HG02610 (cell line): ENCODE data around the gene CSDE1.

Experiments
- ATAC-seq: cut with Tn5 transposase; IDR thresholded peaks from one replicate; pipeline ENCODE4 v1.9.1; 2021; ENCODE audit warnings: mild to moderate bottlenecking, moderate library complexity; ENCODE audit not compliant: unreplicated experiment

Gene CSDE1

DNA sequence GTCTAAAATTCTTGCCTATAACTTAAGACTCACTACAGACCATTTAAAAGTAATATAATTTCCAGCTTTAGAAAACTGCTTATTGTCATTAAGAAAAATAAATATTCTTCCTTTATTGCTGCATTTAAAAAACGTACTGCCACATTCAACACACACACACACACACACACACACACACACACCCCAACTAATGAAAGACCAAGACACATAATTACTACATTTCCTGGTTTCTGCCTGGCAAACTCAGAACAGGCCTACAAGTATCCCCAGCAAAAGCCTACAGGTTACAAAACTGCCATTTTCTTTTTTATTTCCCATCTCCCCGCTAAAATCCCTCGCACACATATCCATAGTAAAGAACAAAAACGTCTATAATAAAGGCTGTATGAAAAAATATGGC lies 89.4 kb downstream of the CSDE1 start:
- ATAC-seq = no peak

- ATAC-seq = no peak
Observed at GRCh38 chr1:114666954-114667353, 90.8 kb downstream of the CSDE1 start.
